ENCODE measurements around the gene FAM234B. TPM values are rescaled to one million over a fixed set of nuclear protein-coding genes. Genes with fewer than 3 reads are reported as not detected.

The FAM234B gene
- total RNA-seq, 1 experiment from 2014 or later: 25.9 TPM

- TF ChIP-seq ZNF425 (CRISPR knock-in tag; conservative IDR thresholded peaks at IDR 0.05): no peak
- no peak for TF ChIP-seq ZNF138 (CRISPR knock-in tag; conservative IDR thresholded peaks at IDR 0.05)
- TF ChIP-seq KAT7 (CRISPR knock-in tag; IDR thresholded peaks at IDR 0.05; ENCODE audit: borderline replicate concordance): no peak
- no peak for TF ChIP-seq USF2 (CRISPR knock-in tag; IDR thresholded peaks at IDR 0.05)
Measured at GRCh38 chr12:12995088-12995487, 49.1 kb upstream of the FAM234B start (continued).

GRCh38 chr12:12996209-12996608, 48.0 kb upstream of the FAM234B start:
- ChIA-PET POLR2A (no interaction called here), CTCF (no interaction called here)
- no peak for DNase-seq (ENCODE audit: low spot score)
- no peak for ATAC-seq
- Mint-ChIP-seq H3K27me3 (ENCODE audit: low read depth) (peaks cover 3% of the 10 kb centered on the region; the same call in 1 of the 2 replicates), H3K36me3 (peaks cover 11% of the 10 kb centered on the region), H3K27ac (no peak overlapping the region), H3K4me3 (no peak overlapping the region), H3K9me3 (peaks cover 5% of the 10 kb centered on the region; the same call in 1 of the 2 replicates), H3K4me1 (peaks cover 52% of the 10 kb centered on the region)
- TF ChIP-seq RELA (CRISPR knock-in tag; IDR thresholded peaks at IDR 0.05; ENCODE audit: borderline replicate concordance) (no peak), ELF4 (CRISPR knock-in tag; IDR thresholded peaks at IDR 0.05; ENCODE audit: low read depth) (no peak), ARID4B (CRISPR knock-in tag; IDR thresholded peaks at IDR 0.05; ENCODE audit: borderline replicate concordance) (no peak), SP1 (CRISPR knock-in tag; conservative IDR thresholded peaks at IDR 0.05) (no peak), CBFB (CRISPR knock-in tag; IDR thresholded peaks at IDR 0.05; ENCODE audit: low read depth) (no peak), KAT7 (CRISPR knock-in tag; IDR thresholded peaks at IDR 0.05; ENCODE audit: borderline replicate concordance) (no peak), ZNF138 (CRISPR knock-in tag; conservative IDR thresholded peaks at IDR 0.05) (no peak), CDX4 (CRISPR knock-in tag; IDR thresholded peaks at IDR 0.05; ENCODE audit: borderline replicate concordance) (no peak), ZNF317 (CRISPR knock-in tag; IDR thresholded peaks at IDR 0.05; ENCODE audit: borderline replicate concordance, low read depth) (no peak), PRRX2 (CRISPR knock-in tag; IDR thresholded peaks at IDR 0.05) (no peak), ZNF423 (CRISPR knock-in tag; IDR thresholded peaks at IDR 0.05) (no peak), ZNF232 (CRISPR knock-in tag; IDR thresholded peaks at IDR 0.05) (no peak), MXD4 (CRISPR knock-in tag; IDR thresholded peaks at IDR 0.05; ENCODE audit: borderline replicate concordance) (no peak), AFF4 (CRISPR knock-in tag; IDR thresholded peaks at IDR 0.05; ENCODE audit: borderline replicate concordance) (no peak), MYBL2 (CRISPR knock-in tag; IDR thresholded peaks at IDR 0.05) (no peak), ZBTB43 (CRISPR knock-in tag; IDR thresholded peaks at IDR 0.05) (no peak)

Measured in WTC11 (cell line).